Measurements from ENCODE around the gene KCNQ5.

GRCh38 chr6:73043446-73043845 is 421.6 kb downstream of the KCNQ5 start:
- no peak for TF ChIP-seq CTCF (IDR thresholded peaks at IDR 0.05)
- no peak for TF ChIP-seq POLR2A (IDR thresholded peaks at IDR 0.05)
